NCI-H2107 treated with DMSO at 0.1 percent for 48 hours (cell line): ENCODE results near the gene DHH.

Experiments used
- DNase-seq: peaks from one replicate; lab custom pipeline; 2025; ENCODE audit not compliant: unreplicated experiment; lab: John Stamatoyannopoulos, UW

Gene DHH

DNA sequence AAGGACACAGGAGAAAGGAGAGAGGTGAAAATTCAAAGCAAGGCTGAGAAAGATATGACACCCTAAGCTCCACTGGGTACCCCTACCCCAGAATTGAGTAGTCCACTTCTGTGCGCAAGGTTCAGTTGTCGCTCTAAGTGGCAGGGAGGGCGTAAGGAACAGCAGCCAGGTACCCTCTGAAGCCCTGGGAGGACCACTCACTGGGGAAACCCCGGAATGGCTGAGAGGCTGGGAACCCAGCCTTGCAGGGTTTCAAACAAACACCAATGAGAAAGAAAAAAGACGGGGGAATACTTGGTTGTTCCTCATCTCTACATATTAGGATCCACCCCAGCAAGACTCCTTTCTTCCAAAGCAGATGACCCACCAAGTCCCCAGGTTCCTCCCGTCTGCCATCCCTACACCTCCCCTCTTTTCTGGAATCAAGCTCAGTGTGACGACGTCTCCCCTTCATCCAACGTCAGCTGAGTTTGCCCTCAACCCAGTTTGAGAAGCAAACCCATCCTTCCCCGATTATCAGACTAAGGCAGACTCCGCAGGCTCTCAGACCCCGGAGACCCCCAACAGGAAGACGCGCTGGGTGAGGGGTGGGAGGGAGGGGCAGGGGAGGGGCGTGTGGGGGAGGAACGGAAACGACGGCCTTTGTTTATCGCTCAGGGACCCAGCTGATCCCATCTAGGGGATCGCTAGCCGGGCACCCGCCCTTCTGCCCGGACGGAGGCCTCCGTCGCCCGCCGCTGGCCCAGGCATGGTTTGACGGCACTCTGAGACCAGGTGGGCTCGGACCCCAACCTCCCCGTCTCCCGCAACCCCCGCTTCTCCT lies 15.3 kb upstream of the DHH start:
- no peak for DNase-seq

DNA sequence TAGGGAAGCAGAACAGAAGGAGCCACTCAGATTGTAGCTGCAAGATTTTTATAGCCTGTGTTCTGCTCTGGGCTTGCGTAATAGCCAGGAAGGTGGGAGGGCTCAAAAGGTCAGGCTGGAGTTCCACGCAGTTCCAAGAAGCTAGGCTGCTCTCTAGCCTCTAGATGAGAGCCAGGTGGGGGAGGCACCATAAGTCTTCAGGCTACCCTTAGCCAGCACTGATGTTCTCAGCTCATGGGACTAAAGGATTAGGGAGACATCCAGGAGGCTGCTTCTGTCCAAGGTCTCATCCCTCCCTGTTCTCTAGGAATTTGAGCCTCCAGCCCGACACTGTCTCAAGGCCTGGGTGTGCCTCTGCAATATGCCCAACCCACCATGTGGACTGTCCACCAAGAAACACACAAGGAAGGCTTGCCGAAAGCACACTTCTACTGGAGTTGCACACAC lies 14.4 kb upstream of the DHH start:
- no peak for DNase-seq

DNA sequence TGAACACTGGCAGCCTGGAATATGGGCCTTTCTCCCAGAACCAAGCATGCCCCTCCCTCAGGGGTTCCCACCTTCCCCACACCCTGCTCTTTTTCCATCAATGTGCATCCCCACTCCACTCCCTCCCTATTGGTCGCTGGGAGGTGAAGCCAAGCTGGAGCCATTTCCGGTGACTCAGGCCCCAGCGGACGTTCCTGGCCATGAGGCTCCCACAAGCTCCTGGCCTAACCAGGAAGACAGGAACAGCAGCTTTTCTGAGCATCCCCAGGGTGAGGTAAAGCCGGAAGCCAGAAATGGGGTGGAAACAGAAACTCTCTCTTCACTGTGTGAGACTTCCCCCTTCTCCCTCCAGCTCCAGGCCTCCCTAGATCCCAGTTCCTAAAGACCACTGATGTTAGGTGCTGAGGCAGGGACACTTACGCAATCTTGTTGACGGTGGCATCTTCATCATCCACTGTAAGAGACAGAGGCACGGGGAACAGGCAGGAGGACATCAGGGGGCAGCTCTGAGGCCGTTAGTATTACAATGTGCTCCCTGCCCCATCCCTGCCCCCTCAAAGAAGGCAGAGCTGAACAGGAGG lies 11.0 kb upstream of the DHH start:
- DNase-seq = no peak

DNA sequence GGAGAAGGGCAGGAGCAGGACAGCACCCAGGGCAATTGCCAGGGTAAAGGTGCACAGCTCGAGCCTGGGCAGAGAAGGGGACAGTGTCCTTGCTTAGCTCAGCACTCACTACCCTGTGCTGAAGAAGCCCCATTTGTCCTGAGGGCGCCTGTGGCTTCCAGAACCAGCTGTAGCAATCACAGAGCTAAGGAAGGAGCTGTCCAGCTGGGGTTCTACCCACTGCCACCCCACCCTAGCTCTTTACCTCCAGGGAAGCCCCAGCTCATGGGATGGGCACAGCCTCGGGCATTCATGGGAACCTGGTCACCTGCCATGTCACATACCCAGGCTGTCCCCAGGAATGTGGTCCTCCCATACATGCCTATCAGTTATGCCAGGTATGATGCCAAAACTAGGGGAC lies 10.2 kb upstream of the DHH start:
- DNase-seq = no peak

DNA sequence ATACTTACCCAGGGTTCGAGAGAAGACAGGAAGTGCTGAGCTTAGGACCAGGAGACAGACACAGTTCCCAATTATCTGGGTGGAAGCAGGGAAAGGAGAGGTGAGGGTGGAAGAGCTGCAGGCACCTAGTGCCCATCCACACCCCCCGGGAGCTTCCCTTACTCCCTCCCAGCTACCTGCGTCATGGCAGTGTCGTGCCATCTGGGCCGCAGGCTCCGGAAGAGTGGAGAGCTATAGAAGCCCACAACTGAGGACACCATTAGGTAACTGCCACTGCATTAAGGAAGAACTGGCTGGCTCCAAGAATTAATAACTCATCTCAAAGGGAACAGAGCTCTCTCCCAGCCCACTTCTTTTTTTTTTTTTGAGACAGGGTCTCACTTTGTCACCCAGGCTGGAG lies 5.8 kb upstream of the DHH start:
- DNase-seq = no peak

DNA sequence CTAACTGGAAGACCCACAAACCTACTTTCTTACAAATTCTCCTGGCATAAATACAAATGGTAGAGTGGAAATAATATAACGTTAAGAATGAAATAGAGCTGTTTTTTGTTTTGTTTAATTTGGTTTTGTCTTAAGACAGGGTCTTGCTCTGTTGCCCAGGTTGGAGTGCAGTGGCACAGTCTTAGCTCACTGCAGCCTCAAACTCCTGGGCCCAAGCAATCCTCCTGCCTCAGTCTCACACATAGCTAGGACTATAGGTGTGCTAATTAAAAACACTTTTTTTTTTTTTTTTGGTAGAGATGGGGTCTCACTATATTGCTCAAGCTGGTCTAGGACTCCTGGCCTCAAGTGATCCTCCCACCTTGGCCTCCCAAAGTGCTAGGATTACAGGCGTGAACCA lies 4.1 kb upstream of the DHH start:
- DNase-seq = no peak

DNA sequence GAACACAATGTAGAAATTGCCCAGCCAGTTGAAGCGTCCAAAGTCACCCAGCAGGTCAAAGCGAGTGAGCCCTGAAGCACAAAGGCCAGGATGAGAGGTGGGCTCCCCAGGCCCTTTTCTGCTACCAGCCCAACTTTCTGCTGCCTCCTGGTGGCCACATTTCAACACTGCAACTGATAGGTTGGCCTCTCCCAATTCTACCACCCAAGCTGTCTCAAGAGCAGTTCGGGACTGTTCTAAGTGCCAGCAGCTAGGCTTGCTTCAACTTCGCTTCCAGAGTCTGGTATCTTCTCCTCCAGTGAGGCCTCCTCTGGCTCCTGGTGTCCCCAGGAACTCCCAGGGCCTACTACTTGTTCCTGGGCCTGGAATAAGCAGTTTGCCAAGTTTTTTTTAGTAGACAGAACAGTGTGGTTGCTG lies 3.4 kb upstream of the DHH start:
- no peak for DNase-seq

DNA sequence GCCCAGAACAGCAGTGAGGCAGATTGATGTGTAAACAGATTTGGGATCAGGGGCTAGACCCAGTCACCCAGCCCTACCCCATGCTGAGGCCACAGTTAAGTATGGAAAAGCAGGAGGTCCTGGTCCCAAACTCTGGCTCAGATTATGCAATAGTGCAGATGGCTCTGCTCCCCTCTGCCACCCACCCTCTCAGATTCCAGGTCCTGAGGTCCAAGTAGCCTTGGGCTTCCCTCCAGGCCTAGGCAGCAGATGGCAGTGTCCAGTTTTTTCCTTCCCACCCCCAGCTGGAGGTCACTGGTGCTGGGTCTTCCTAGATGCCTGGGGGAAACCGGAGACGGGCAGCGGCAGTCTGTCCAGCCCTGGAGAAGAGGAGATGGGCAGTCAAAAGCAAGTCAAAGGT lies 2.8 kb upstream of the DHH start:
- no peak for DNase-seq

DNA sequence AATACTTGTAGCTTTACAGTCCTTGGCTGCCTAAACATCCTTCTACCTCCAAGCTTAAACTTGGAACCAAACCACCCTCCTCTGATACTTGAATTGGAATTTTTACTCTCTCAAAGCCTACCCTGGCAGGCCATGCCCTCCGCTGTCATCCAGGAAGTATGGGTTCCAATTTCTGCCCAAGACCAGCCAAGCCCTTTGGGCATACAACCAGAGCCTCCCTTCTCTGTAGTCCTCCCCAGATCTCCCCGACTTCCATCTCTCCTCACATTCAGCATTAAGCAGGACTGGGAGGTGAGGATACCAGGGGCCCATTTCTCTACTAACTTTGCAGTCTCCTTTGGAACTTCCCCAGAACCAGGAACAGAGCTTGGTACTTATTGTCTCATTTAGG lies 369 bp upstream of the DHH start:
- DNase-seq = no peak

DNA sequence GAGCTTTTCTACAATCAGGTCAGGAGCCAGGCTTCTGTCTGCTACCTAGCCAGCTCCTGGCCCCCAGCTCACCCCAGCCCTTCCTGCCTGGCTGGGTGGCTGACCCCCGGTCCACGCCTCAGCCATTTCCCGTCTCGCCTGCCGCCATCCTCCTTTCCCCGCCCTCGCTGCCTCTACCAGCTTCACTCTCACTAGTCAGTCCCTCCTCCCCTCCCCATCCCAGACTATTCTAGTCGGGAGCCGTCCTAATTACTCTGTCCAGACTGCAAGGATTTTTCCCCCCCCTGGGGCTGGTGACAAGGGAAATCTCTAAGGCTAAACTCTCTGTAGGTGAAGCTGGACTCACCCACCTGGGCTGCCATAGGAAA lies 825 bp downstream of the DHH start:
- DNase-seq = no peak

DNA sequence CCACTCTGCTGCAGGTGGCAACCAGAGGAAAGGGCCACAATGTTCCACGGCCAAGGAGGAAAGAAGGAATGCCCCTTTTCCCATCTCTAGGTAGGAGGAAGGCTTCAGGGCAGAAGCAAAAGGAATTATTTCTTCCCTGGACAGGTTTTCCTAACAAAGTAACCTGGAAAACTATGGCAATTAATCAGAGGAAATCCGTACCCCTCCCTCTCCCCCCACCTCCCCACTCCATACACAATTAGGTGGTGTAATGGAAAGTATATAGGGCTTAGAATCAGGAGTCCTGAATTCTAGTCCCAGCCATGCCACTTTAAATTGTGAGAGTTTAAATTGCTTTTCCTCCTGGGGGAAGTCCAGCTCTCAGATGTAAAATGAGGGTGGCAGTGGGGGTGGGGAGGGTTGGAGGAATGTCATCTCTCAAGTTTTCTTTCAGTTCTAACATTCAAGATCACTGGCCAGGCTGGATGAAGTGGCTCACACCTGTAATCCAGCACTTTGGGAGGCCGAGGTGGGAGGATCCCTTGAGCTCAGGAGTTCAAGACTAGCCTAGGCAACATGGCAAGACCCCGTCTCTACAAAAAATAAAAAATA lies 1.7 kb downstream of the DHH start:
- DNase-seq = no peak

DNA sequence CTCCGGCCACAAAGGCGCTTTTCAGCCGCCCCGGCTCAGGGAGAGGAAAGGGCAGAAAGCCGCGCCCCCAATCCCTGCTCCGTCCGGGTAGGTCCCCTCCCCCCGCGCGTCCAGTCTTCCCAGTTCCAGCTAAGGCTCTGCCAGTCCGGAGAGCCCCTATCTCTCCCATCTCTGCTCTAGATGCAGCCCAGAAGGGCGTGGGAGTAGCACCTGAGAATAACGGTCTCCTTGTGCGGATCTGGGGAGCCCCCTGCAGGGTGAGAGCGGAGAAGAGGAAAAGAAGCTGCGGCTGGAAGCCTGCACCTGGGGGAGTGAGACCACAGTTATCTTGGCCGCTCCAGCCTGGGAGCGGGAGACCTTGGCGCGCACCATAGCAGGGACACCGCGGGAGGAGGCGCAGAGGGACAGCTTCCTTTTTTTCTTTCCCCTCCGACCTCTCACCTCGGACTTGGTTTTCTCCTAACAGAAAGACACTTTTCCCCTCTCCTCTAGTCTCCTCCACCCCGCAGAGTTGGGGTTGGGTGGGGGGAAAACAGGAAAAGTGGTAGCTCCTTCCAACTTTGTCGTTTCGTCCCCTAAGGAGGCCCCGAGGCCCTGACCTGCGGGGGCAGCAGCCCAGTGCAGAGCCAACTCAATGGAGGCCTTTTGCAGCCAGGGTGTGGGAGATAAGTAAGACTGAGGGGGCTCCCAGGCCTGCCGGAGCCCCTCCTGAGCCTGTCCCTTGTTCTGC lies 2.4 kb downstream of the DHH start:
- peak; percentile 37 for DNase-seq

DNA sequence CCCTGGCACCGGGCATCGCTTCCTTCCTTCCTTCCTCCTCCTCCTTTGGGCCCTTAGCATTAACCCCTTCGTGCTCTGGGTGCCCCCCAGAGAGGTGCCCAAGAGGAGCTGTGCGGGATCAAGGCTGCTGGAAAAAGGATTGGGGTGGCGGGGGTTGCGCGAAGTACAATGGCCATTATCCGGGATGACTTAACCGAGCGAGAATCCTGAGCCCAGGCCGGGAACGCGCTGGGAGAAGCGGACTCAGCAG lies 2.8 kb downstream of the DHH start:
- DNase-seq = no peak

DNA sequence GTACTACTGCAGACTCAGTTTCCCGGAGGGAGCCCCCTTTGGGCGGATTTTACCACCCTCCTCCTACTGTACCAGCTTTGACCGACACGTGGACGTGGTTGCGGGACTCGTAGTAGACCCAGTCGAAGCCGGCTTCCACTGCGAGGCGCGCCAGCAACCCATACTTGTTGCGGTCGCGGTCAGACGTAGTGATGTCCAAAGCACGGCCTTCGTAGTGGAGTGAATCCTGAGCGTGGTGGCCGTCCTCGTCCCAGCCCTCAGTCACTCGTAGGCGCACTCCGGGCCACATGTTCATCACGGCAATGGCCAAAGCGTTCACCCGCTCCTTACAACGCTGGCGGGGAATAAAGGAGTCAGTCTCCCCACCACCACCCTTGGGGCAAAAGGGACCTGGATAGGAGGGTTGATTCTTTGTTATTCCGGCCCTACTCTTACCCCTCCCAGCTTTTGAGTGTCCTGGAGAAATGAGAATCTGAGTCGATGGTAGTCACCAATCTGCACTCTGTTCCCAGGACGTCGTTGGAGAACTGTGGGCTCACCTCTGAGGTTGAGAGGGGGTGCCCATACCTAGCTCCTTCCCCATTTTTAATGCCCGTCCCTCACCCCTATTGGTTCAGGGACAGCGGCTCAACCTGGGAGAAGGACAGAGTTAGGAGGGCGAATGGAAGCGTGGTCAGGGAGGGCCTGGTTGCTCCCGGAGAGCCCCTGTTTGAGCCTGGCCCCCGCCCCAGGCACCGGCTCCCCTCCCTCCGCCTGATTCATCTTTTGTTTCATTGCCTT lies 3.4 kb downstream of the DHH start:
- DNase-seq = no peak

DNA sequence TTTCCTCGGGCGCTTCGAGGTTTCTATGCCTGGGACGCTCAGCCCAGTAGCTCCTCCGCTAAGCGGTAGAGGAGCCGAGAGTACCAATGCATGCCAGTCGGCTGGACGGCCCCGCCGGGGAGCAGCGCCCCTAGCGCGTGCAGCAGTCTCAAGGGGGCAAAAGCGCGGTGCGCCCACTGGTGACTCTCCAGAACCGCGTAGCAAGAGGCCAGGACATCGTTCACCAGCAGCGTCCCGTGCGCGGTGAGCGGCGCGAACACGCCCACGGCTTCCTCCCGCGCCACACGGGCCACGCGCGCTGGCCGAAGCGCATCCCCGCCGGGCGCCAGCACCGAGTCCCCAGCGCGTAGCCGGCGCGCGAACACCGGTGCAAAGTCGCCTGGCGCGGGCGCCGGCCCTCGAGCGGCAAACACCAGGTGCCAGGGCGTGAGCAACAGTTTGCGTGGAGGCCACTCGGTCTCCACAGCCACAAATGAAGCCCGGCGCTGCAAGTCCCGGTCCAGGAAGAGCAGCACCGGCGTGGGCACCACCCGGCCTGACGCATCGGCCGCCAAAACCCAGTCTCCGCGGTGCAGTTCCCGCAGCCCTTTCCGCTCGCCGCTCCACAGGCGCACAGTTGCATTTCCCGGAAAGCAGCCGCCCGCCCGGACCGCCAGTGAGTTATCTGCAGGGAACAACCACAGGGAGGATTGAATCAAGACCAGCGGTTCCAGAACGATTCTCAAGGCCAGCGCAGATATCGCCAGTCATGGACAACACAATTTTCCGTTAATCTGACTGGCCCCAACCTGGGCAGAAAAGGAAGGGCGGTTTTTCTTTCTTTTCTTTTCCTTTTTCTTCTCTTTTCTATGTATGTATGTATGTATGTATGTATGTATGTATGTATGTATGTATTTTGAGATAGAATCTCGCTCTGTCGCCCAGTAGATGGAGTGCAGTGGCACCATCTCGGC lies 4.5 kb downstream of the DHH start:
- no peak for DNase-seq

DNA sequence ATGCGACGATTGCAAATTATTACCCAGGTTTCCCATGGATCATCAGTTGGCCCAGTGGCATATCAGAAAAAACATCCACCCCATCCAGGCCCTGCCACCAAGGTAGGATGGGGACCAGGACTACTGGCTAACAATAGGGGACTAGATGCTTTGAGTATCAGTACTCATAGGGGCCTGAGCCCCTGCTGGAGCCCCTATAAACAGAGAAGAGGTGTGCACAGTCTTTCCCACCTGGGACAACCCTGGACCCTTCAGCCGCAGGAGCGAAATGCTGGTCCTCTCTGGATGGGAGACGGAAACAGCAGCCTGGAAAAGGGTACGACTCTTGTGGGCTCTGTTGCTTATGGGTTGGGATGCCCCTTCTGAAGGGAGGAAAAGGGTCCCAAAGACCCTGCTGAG lies 5.7 kb downstream of the DHH start:
- no peak for DNase-seq

DNA sequence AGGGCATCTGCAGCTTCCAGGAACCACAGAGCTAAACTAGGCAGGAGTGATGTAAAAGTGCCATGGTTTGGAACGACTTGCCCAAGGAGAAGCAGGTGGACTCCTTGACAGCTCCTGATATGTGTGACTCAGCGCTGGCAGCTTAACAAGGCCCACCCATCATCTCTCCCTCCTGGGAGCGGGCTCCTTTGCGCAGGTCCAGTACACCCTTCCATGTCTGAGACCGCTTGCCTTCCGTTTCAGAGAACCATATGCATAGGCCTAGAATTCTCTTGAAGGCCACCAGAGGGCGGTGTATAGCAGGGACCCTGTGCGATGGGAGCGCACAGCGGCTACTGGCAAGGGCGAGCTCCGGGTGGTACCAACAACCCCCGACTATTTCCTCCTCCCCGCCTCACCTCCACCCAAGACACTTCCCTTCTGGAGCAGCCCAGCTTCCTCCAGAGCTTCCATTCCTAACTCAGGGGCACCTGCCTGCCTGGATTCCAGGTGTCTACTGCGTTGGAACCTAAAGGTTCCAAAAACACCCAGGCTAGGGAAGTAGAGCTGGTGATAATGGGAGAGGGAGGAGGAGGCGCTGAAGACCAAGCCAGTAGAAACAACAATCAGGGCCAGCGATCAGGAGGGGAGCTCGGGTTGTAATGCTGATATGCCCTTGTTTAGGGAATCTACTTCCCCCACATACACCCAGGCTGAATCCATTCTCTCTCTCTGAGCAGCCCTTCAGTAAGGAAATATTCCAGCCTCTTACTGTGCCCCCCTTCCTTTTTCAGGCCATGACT lies 6.3 kb downstream of the DHH start:
- DNase-seq = peak; percentile 94

DNA sequence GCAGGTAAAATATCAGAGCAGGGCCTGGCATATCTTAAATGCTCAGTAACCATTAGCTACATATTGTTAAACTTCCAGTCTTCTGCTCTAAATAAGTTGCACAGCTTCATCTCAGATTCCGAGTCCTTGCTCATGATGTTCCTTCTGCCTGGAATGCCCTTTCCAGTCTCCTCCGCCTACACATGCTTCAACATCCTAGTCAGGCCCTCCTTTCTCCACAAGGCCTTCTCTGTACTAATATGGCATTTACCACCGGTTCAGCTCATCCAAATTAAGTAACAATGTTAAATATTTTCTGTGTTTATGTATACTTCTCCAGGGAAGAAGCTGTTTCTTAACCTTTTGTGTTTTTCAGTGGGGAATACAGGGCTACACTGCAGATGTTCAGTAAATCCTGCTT lies 8.5 kb downstream of the DHH start:
- no peak for DNase-seq

DNA sequence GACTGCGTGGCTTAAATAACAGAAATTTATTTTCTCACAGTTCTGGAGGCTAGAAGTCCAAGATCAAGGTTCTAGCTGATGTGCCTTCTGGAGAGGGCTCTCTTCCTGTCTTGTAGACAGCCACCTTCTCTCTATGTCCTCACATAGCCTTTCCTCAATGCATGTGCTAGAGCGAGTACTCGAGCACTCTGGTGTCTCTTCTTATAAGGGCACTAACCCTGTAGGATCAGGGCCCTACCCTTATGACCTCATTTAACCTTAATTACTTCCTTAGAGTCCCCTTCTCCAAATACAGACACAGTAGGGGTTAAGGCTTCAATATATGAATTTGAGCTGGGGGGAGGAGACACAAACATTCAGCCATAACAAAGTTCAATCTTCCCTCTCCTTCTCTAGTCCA lies 10.2 kb downstream of the DHH start:
- DNase-seq = no peak

DNA sequence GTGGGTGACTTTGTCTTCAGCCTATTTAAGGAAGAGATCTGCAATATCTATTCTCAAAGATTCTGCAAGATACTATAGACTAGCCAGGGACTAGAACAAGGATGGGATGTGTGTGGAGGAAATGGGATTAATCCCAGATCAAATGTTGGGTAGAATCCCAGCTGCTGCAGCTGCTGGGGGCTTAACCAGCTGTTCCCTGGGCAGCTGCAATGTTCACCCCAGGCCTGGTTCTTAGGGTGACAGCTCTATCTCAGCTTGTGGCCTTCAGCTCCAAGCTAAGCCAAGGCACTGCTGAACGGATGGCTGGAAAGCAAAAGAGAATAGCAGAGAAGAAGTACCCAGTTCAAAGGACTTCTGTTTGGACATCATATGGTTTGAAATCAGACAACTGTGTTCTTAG lies 14.8 kb downstream of the DHH start:
- no peak for DNase-seq
